Epithelial cell of esophagus (primary cell): ENCODE data around the gene RAB30.

Experiments
- DNase-seq: peaks from one replicate; pipeline ENCODE4 v3.0.0; 2010; ENCODE audit warnings: low read depth
- H3K4me3 ChIP-seq: 2 replicates; pipeline ENCODE4 v1.5.1; 2011; ENCODE audit warnings: mild to moderate bottlenecking, low read length, control low read depth
- CTCF ChIP-seq: IDR thresholded peaks from 2 replicates; pipeline ENCODE4 v1.5.1; 2011; ENCODE audit warnings: low read depth, mild to moderate bottlenecking, low read length, control low read depth, inconsistent platforms; ENCODE audit not compliant: insufficient read depth; ENCODE audit errors: missing control alignments

RAB30 gene

DNA sequence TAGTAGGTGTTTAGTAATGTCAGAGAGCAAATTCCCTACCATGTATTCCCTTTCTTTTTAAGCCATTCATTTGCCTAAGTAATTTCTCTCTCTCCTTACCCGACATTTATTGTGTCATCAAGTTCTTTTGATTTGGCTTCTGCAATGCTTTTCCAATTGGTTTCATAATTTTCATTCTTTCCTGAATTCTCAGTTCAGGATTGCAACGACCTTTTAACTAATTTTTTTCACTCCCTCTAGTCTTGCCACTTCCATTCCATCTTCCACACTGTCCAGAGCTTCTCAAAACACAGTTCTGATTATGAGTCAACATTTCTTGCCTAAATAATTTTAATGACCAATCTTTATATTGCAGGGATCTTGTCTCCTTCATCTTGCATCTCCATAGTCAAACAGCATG, 41.2 kb upstream of the RAB30 start:
- no peak for TF ChIP-seq CTCF
- no peak for DNase-seq
- H3K4me3 ChIP-seq: no peak overlapping the region

GRCh38 chr11:83105168-83105567, 33.5 kb upstream of the RAB30 start:
- no peak for DNase-seq
- no peak overlapping the region for H3K4me3 ChIP-seq
- TF ChIP-seq CTCF: no peak

- DNase-seq: no peak
- TF ChIP-seq CTCF: no peak
- H3K4me3 ChIP-seq: no peak overlapping the region
These were observed 31.1 kb upstream of the RAB30 start for GRCh38 chr11:83102834-83103233.

GRCh38 chr11:83097429-83098075, 25.9 kb upstream of the RAB30 start:
- no peak for TF ChIP-seq CTCF
- no peak overlapping the region for H3K4me3 ChIP-seq
- DNase-seq: no peak

- H3K4me3 ChIP-seq: no peak overlapping the region
- DNase-seq: no peak
- TF ChIP-seq CTCF: no peak
These were observed 21.9 kb upstream of the RAB30 start for GRCh38 chr11:83093634-83094033.

DNA sequence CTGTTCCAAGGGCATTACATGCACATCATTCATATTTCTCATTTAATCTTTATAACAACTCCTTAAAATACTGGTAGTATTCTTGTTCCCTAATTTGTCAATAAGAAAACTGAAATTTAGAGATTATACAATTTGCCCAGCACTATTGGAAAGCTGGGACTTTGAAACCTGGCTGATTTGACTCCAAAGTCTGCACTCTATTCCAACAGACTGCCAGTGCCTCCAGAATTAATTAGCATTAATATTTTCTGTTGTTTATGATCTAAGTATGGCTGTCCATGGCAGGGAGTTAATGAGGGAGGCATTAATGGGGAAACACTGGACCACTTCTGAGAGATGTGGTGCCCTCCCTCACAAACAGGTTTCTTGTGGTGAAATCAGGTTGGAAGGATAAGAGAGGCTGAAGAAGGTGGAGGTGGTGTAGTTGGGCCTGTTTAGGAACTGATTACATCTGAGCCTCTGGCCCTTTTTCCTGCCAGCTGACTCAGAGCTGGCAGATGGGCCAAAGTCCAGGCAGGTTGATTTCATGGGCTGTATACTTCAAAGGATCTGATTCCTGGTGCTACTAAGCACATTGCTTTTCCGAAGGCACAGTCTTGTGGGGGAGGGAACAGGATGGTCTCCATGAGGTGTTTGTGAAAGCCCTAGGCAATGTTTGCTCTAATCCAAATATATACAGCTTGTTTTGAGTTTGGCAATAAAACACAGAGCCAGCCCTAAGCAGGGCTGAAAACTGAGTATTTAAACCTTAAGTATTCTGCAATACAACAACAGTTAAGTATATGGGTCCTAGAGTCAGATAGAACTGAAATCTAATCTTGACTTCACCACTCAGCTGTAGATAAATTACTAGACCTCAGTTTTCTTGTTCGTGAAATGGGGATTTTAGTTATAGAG, 21.0 kb upstream of the RAB30 start:
- no peak overlapping the region for H3K4me3 ChIP-seq
- peak; percentile 79 for DNase-seq
- no peak for TF ChIP-seq CTCF
